ENCODE results near the gene FN3KRP. TPM values are rescaled to one million over a fixed set of nuclear protein-coding genes. Genes with fewer than 3 reads are reported as not detected.

Gene FN3KRP
- total and polyA plus RNA-seq, 4 donors: 10.1 to 15.5 (median 11.0) TPM

DNA sequence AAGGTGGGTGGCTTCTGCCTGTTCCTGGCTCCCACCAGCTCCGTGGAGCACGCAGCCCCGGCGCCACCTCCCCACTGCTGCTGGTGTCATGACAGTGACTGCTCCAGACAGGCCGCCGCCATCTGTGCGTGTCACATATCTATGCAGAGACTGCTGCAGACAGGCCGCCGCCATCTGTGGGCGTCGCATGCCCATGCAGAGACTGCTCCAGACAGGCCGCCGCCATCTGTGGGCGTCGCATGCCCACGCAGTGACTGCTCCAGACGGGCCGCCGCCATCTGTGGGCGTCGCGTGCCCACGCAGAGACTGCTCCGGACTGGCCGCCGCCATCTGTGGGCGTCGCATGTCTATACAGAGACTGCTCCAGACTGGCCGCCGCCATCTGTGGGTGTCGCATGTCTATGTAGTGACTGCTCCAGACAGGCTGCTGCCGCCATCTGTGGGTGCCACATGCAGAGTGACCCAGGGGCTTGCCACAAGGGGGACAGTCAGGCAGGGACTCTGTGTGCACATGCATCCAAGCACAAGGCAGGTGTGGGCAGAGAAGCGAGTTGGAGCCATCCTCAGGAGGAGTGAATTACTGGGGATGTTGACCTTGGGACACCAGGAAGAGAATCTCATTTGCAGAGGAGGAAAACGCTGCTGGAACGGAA is 3.3 kb upstream of the FN3KRP start:
- no peak overlapping the region for H3K27ac ChIP-seq (ENCODE audit: low read depth in 1 of 2, low read length in 2 of 2)
- H3K27me3 ChIP-seq (ENCODE audit: control insufficient read depth in 4 of 4, insufficient read depth in 4 of 4, low read length in 3 of 4): no peaks in the 10 kb centered on the region
- no peaks in the 10 kb centered on the region for H3K9me3 ChIP-seq (ENCODE audit: control insufficient read depth in 4 of 4, low read length in 3 of 4)
- no peaks in the 10 kb centered on the region for H3K36me3 ChIP-seq (ENCODE audit: control insufficient read depth in 4 of 4, insufficient read depth in 3 of 4, low read depth in 1 of 4, low read length in 3 of 4)
- 95% methylated on average over 35 of the region's 35 CpGs for WGBS
- no peak overlapping the region for H3K4me3 ChIP-seq (ENCODE audit: low read depth in 1 of 3, low read length in 3 of 3)
- DNase-seq (ENCODE audit: low spot score): no peak
- H3K9ac ChIP-seq (ENCODE audit: low read depth in 1 of 2, low read length in 2 of 2): no peak overlapping the region
- peaks cover 2 to 20% (median 14%) of the 10 kb centered on the region in 4 donors for H3K4me1 ChIP-seq (ENCODE audit: control insufficient read depth in 4 of 4, insufficient read depth in 4 of 4, low read length in 3 of 4)
- TF ChIP-seq, protein P1, sequence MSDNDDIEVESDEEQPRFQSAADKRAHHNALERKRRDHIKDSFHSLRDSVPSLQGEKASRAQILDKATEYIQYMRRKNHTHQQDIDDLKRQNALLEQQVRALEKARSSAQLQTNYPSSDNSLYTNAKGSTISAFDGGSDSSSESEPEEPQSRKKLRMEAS (IDR thresholded peaks at IDR 0.05): no peak
- no peak for TF ChIP-seq TAF1 (conservative IDR thresholded peaks at IDR 0.05)
- TF ChIP-seq FOXA2 (IDR thresholded peaks at IDR 0.05): no peak
- TF ChIP-seq HNF4A (conservative IDR thresholded peaks at IDR 0.05): no peak

DNA sequence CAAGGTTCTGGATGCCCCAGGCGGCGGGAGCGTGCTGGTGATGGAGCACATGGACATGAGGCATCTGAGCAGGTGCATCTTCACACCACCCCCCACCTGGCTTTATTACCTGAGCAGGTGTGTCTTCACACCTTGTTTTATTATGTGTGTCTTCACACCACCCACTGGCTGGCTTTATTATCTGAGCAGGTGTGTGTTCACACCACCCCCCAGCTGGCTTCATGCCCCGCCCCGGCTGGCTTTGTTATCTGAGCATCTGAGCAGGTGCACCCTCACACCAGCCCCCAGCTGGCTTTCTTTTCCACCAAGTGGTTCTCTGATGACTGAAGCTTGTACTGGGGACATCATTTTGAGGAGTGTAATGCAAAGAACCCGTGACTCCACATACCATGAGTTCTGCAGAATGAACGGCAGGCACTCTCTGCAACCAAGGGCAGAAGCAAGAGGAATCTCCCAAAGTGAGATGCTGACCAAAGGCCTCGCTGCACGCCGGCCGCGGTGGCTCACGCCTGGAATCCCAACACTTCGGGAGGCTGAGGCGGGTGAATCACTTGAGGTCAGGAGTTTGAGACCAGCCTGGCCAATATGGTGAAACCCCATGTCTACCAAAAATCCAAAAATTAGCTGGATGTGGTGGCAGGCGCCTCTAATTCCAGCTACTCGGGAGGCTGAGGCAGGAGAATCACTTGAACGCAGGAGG is 2.6 kb downstream of the FN3KRP start:
- Histone ChIP-seq H3K9me3 (ENCODE audit: control insufficient read depth in 4 of 4, low read length in 3 of 4) (no peaks in the 10 kb centered on the region), H3K9ac (ENCODE audit: low read depth in 1 of 2, low read length in 2 of 2) (no peak overlapping the region), H3K27ac (ENCODE audit: low read depth in 1 of 2, low read length in 2 of 2) (no peak overlapping the region), H3K4me1 (ENCODE audit: control insufficient read depth in 4 of 4, insufficient read depth in 4 of 4, low read length in 3 of 4) (peaks cover 2 to 33% (median 17%) of the 10 kb centered on the region in 4 donors), H3K36me3 (ENCODE audit: control insufficient read depth in 4 of 4, insufficient read depth in 3 of 4, low read depth in 1 of 4, low read length in 3 of 4) (peaks cover 3 to 27% (median 9%) of the 10 kb centered on the region in 4 donors), H3K4me3 (ENCODE audit: low read depth in 1 of 3, low read length in 3 of 3) (no peak overlapping the region), H3K27me3 (ENCODE audit: control insufficient read depth in 4 of 4, insufficient read depth in 4 of 4, low read length in 3 of 4) (no peaks in the 10 kb centered on the region)
- WGBS: 97% methylated on average over 18 of the region's 18 CpGs
- no peak for DNase-seq (ENCODE audit: low spot score)
- no peak for TF ChIP-seq RAD21 (IDR thresholded peaks at IDR 0.05)

DNA sequence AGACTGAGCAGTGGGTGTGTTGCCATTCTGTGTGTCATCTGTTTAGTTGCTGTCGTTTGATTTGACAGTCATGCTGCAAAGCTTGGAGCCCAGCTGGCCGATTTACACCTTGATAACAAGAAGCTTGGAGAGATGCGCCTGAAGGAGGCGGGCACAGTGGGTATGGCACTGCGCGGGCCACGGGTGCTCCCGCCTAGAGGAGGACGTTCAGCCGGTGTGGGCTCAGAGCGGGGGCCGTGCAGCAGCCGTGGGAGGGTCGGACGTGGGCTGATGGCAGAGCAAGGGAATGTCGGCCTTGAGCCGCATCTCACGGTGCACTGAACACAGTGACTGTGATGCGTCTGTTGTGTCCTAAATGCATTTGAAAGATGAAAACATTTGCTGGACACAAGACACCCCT is 3.7 kb downstream of the FN3KRP start:
- DNase-seq (ENCODE audit: low spot score): no peak

More for the DNA sequence above, 3.7 kb downstream of the FN3KRP start:
- Histone ChIP-seq H3K27ac (ENCODE audit: low read depth in 1 of 2, low read length in 2 of 2) (no peak overlapping the region), H3K4me3 (ENCODE audit: low read depth in 1 of 3, low read length in 3 of 3) (no peak overlapping the region), H3K36me3 (ENCODE audit: control insufficient read depth in 4 of 4, insufficient read depth in 3 of 4, low read depth in 1 of 4, low read length in 3 of 4) (peaks cover 4 to 27% (median 9%) of the 10 kb centered on the region in 4 donors), H3K4me1 (ENCODE audit: control insufficient read depth in 4 of 4, insufficient read depth in 4 of 4, low read length in 3 of 4) (peaks cover 0 to 33% (median 17%) of the 10 kb centered on the region in 4 donors), H3K27me3 (ENCODE audit: control insufficient read depth in 4 of 4, insufficient read depth in 4 of 4, low read length in 3 of 4) (no peaks in the 10 kb centered on the region), H3K9me3 (ENCODE audit: control insufficient read depth in 4 of 4, low read length in 3 of 4) (no peaks in the 10 kb centered on the region), H3K9ac (ENCODE audit: low read depth in 1 of 2, low read length in 2 of 2) (no peak overlapping the region)
- no peak for TF ChIP-seq RAD21 (IDR thresholded peaks at IDR 0.05)
- no peak for TF ChIP-seq FOXA2 (IDR thresholded peaks at IDR 0.05)
- TF ChIP-seq, protein P2, sequence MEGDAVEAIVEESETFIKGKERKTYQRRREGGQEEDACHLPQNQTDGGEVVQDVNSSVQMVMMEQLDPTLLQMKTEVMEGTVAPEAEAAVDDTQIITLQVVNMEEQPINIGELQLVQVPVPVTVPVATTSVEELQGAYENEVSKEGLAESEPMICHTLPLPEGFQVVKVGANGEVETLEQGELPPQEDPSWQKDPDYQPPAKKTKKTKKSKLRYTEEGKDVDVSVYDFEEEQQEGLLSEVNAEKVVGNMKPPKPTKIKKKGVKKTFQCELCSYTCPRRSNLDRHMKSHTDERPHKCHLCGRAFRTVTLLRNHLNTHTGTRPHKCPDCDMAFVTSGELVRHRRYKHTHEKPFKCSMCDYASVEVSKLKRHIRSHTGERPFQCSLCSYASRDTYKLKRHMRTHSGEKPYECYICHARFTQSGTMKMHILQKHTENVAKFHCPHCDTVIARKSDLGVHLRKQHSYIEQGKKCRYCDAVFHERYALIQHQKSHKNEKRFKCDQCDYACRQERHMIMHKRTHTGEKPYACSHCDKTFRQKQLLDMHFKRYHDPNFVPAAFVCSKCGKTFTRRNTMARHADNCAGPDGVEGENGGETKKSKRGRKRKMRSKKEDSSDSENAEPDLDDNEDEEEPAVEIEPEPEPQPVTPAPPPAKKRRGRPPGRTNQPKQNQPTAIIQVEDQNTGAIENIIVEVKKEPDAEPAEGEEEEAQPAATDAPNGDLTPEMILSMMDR (IDR thresholded peaks at IDR 0.05; ENCODE audit: low read depth, low read length, missing input control): no peak
- TF ChIP-seq, protein P3, sequence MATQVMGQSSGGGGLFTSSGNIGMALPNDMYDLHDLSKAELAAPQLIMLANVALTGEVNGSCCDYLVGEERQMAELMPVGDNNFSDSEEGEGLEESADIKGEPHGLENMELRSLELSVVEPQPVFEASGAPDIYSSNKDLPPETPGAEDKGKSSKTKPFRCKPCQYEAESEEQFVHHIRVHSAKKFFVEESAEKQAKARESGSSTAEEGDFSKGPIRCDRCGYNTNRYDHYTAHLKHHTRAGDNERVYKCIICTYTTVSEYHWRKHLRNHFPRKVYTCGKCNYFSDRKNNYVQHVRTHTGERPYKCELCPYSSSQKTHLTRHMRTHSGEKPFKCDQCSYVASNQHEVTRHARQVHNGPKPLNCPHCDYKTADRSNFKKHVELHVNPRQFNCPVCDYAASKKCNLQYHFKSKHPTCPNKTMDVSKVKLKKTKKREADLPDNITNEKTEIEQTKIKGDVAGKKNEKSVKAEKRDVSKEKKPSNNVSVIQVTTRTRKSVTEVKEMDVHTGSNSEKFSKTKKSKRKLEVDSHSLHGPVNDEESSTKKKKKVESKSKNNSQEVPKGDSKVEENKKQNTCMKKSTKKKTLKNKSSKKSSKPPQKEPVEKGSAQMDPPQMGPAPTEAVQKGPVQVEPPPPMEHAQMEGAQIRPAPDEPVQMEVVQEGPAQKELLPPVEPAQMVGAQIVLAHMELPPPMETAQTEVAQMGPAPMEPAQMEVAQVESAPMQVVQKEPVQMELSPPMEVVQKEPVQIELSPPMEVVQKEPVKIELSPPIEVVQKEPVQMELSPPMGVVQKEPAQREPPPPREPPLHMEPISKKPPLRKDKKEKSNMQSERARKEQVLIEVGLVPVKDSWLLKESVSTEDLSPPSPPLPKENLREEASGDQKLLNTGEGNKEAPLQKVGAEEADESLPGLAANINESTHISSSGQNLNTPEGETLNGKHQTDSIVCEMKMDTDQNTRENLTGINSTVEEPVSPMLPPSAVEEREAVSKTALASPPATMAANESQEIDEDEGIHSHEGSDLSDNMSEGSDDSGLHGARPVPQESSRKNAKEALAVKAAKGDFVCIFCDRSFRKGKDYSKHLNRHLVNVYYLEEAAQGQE (IDR thresholded peaks at IDR 0.05): no peak
- no peak for TF ChIP-seq EGR1 (IDR thresholded peaks at IDR 0.05; ENCODE audit: low read depth in 2 of 2)
- TF ChIP-seq, protein P4, sequence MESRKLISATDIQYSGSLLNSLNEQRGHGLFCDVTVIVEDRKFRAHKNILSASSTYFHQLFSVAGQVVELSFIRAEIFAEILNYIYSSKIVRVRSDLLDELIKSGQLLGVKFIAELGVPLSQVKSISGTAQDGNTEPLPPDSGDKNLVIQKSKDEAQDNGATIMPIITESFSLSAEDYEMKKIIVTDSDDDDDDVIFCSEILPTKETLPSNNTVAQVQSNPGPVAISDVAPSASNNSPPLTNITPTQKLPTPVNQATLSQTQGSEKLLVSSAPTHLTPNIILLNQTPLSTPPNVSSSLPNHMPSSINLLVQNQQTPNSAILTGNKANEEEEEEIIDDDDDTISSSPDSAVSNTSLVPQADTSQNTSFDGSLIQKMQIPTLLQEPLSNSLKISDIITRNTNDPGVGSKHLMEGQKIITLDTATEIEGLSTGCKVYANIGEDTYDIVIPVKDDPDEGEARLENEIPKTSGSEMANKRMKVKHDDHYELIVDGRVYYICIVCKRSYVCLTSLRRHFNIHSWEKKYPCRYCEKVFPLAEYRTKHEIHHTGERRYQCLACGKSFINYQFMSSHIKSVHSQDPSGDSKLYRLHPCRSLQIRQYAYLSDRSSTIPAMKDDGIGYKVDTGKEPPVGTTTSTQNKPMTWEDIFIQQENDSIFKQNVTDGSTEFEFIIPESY (IDR thresholded peaks at IDR 0.05): no peak
- no peak for TF ChIP-seq SP1 (IDR thresholded peaks at IDR 0.05)
- TF ChIP-seq FOXA1 (IDR thresholded peaks at IDR 0.05): no peak
- no peak for TF ChIP-seq YY1 (IDR thresholded peaks at IDR 0.05)
- TF ChIP-seq, protein P5, sequence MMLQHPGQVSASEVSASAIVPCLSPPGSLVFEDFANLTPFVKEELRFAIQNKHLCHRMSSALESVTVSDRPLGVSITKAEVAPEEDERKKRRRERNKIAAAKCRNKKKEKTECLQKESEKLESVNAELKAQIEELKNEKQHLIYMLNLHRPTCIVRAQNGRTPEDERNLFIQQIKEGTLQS (IDR thresholded peaks at IDR 0.05): no peak
- no peak for TF ChIP-seq HNF4G (IDR thresholded peaks at IDR 0.05)
- no peak for TF ChIP-seq NR2F2 (IDR thresholded peaks at IDR 0.05)
- no peak for TF ChIP-seq JUND (IDR thresholded peaks at IDR 0.05)
- TF ChIP-seq TAF1 (conservative IDR thresholded peaks at IDR 0.05): no peak
- no peak for TF ChIP-seq HNF4A (conservative IDR thresholded peaks at IDR 0.05)
- TF ChIP-seq, protein P1 (IDR thresholded peaks at IDR 0.05): no peak
- no peak for TF ChIP-seq GABPA (IDR thresholded peaks at IDR 0.05 in 1 of 2, conservative IDR thresholded peaks at IDR 0.05 in 1 of 2)
- WGBS: 97% methylated on average over 19 of the region's 19 CpGs

Measured in liver (tissue), 9 donors.